Measurements from ENCODE around the gene METRN.

- TF ChIP-seq CTCF (IDR thresholded peaks at IDR 0.05), result no peak
- no peak for TF ChIP-seq POLR2AphosphoS5 (IDR thresholded peaks at IDR 0.05)
- TF ChIP-seq POLR2A (IDR thresholded peaks at IDR 0.05), result no peak
- TF ChIP-seq EP300 (IDR thresholded peaks at IDR 0.05), result no peak
Observed at GRCh38 chr16:676565-676902, 38.4 kb upstream of the METRN start.
